Skeletal muscle tissue (tissue), 4 donors: ENCODE data around the gene TIAL1. TPM values are rescaled to one million over a fixed set of nuclear protein-coding genes. Genes with fewer than 3 reads are reported as not detected.
"Not testable (repeated sequence)": the region's sequence is repeated elsewhere in the genome, so short reads cannot be mapped to it uniquely, and the experiment has no call there.

ENCODE experiments used
- H3K27ac ChIP-seq: one replicate; pipeline ENCODE4 v1.7.0; 2013; ENCODE audit warnings: mild to moderate bottlenecking, low read depth, low read length, inconsistent platforms
- H3K27me3 ChIP-seq, 3 donors: one replicate each; pipeline ENCODE4 v1.7.0; 2013; ENCODE audit warnings: low read length in 3 of 3; ENCODE audit not compliant: control insufficient read depth in 3 of 3, insufficient read depth in 3 of 3
- H3K36me3 ChIP-seq, 3 donors: one replicate each; pipeline ENCODE4 v1.7.0; 2013; ENCODE audit warnings: low read length in 3 of 3; ENCODE audit not compliant: control insufficient read depth in 3 of 3, insufficient read depth in 3 of 3
- H3K4me1 ChIP-seq, 3 donors: one replicate each; pipeline ENCODE4 v1.7.0; 2013; ENCODE audit warnings: low read length in 3 of 3, mild to moderate bottlenecking in 3 of 3; ENCODE audit not compliant: control insufficient read depth in 3 of 3, insufficient read depth in 3 of 3
- H3K4me3 ChIP-seq, 3 donors: one replicate each; pipeline ENCODE4 v1.7.0; 2013; ENCODE audit warnings: low read length in 3 of 3
- H3K9ac ChIP-seq, 3 donors: one replicate each; pipeline ENCODE4 v1.7.0; 2013; ENCODE audit warnings: low read length in 3 of 3, mild to moderate bottlenecking in 3 of 3, moderate library complexity in 2 of 3, low read depth in 1 of 3
- H3K9me3 ChIP-seq, 3 donors: one replicate each; pipeline ENCODE4 v1.7.0; 2013; ENCODE audit warnings: low read length in 3 of 3; ENCODE audit not compliant: control insufficient read depth in 3 of 3
- total RNA-seq: library from RNA; depleted of rRNA; stranded (reverse); fragments of >200 nt; gene quantifications from one replicate; pipeline ENCODE4 v1.2.3, GENCODE V29; 2014
- donor health status: Osteomylitis.

The TIAL1 gene
- total RNA-seq, 1 donor from 2014 or later, result 39.1 TPM

DNA sequence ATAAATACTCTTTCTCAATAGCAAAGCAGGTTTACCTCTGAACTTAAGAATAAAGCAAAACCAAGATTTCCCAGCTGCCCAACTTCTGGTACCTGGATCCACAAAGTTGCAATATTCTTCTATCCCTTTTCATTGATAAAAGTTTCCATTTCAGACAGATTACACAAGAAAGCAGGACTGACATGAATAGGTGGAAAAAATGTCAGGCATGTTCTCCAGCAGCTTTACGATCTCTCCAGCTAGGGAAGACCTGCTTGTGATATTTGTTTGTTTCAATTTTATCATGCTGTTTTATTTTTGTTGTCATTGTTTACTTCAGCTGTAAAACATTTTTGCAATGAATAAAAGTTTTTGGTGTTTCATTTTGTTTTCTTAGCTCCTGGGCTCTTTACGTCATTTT lies 63.3 kb downstream of the TIAL1 start:
- Histone ChIP-seq H3K9me3 (no peaks in the 10 kb centered on the region), H3K27ac (no peak overlapping the region), H3K4me3 (no peak overlapping the region), H3K4me1 (peaks cover 8 to 23% (median 21%) of the 10 kb centered on the region in 3 donors), H3K36me3 (no peaks in the 10 kb centered on the region), H3K9ac (no peak overlapping the region), H3K27me3 (no peaks in the 10 kb centered on the region)

DNA sequence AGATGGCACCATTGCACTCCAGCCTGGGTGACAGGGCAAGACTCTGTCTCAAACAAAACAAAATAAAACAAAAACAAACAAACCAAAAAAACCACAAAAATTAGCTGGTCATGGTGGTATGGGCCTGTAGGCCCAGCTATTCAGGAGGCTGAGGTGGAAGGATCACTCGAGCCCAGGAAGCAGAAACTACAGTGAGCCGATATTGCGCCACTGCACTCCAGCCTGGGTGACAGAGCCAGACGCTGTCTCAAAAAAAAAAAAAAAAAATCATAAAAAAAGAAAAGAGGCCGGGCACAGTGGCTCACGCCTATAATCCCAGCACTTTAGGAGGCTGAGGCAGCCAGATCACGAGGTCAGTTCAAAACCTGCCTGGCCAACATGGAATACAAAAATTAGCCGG lies 64.0 kb downstream of the TIAL1 start:
- not testable (repeated sequence) for H3K9me3 ChIP-seq, H3K4me3 ChIP-seq, H3K9ac ChIP-seq, H3K36me3 ChIP-seq, H3K27me3 ChIP-seq, H3K27ac ChIP-seq
- H3K4me1 ChIP-seq, result peaks cover 8 to 23% (median 21%) of the 10 kb centered on the region in 3 donors

- not testable (repeated sequence) for H3K36me3 ChIP-seq, H3K27me3 ChIP-seq, H3K9ac ChIP-seq, H3K4me3 ChIP-seq, H3K27ac ChIP-seq, H3K9me3 ChIP-seq
- H3K4me1 ChIP-seq, result peaks cover 8 to 23% (median 21%) of the 10 kb centered on the region in 3 donors
Measured at GRCh38 chr10:119532251-119532650, 64.5 kb downstream of the TIAL1 start.

DNA sequence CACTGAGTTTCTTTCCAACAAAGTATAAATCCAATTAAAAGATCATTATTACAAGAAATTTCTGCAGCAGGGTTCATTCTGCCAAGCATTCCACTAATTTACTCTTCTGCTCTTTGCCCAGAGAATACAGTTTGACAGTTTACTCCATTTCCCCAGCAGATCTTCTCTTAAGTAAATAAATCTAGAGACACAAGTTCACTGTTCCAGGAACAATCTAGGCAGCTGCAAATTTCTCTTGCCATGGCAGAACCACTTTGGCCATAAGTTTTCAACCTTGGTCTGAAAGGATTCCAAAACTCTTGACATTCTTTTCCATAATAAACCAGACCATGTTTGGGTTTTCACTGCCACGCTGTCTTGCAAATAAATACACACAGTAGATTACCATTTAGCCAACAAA lies 65.7 kb downstream of the TIAL1 start:
- H3K27ac ChIP-seq, result no peak overlapping the region
- H3K9me3 ChIP-seq, result no peaks in the 10 kb centered on the region
- H3K4me1 ChIP-seq, result peaks cover 4 to 15% (median 14%) of the 10 kb centered on the region in 3 donors
- no peak overlapping the region for H3K4me3 ChIP-seq
- no peak overlapping the region for H3K9ac ChIP-seq
- peaks cover 0 to 2% (median 0%) of the 10 kb centered on the region in 3 donors for H3K36me3 ChIP-seq
- H3K27me3 ChIP-seq, result no peaks in the 10 kb centered on the region

DNA sequence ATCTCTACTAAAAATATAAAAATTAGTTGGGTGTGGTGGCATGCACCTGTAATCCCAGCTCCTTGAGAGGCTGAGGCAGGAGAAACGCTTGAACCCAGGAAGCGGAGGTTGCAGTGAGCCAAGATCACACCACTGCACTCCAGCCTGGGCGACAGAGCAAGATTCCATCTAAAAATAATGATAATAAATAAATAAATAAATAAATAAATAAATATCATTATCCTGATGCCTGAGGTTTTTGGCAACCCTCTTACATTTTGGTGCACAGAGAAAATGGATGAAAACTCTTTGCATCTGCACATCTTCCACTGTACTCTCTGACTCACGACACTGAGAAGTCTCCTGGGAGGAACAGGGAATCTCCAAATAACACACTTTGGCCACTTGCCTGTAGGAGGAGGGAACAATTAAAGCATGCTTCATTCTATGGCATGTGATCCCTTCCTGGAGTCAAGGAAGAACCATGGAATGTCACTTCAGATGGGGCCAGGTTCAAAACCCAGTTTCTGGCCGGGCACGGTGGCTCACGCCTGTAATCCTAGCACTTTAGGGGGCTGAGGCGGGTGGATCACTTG lies 68.0 kb downstream of the TIAL1 start:
- not testable (repeated sequence) for H3K9me3 ChIP-seq, H3K4me3 ChIP-seq, H3K27ac ChIP-seq, H3K27me3 ChIP-seq, H3K36me3 ChIP-seq, H3K9ac ChIP-seq
- H3K4me1 ChIP-seq, result peaks cover 0 to 12% (median 9%) of the 10 kb centered on the region in 3 donors

DNA sequence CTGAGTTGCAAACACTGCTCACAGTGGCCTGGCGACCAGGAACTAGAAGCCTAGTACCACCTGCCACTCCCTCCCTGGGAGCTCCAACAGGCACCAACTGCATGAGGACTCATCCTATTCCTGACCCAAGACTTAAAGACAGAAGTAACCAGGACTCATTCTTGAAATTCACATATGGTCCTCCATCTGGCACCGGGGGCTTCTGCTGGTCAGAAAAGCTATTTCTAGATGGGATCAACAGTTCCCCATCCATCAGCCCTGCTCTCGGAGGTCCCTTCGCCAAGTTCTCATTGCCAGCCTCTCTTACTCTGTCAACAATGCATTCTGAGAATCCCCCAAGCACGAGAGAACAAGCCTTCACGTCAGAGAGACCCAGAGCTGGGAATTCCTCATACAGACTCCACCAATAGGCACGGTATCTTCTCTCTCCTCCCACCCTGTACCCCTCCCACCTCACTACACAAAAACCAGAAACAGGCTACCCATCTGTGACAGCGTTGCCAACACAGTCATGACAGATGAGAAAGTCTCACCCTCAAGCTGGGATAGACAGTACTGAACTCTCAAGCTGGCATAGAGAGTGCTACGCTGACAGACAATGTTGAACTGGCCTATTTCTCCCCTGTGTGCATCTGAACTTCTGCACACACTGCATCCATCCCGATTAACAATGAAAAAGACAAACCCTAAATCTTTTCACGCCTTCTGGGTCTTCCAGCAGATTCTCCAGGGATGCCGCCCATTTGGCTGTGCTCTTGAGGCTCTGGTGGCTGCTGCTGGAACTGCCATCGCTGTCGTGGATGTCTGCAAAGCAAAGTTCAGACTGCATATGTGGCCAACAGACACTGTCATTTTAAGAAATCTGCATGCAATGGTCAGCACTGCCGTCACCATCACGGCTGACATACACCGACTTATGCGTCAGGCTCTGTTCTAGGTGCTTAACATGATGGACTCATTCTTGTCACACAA lies 69.9 kb downstream of the TIAL1 start:
- no peaks in the 10 kb centered on the region for H3K9me3 ChIP-seq
- peaks cover 0 to 9% (median 6%) of the 10 kb centered on the region in 3 donors for H3K4me1 ChIP-seq
- H3K4me3 ChIP-seq, result no peak overlapping the region
- no peak overlapping the region for H3K27ac ChIP-seq
- peaks cover 0 to 10% (median 2%) of the 10 kb centered on the region in 3 donors for H3K36me3 ChIP-seq
- no peak overlapping the region for H3K9ac ChIP-seq
- peaks cover 0 to 3% (median 0%) of the 10 kb centered on the region in 3 donors for H3K27me3 ChIP-seq

GRCh38 chr10:119526149-119526548 lies 70.6 kb downstream of the TIAL1 start:
- peaks cover 0 to 3% (median 0%) of the 10 kb centered on the region in 3 donors for H3K27me3 ChIP-seq
- H3K9me3 ChIP-seq, result no peaks in the 10 kb centered on the region
- peaks cover 0 to 5% (median 4%) of the 10 kb centered on the region in 3 donors for H3K4me1 ChIP-seq
- no peak overlapping the region for H3K27ac ChIP-seq
- H3K36me3 ChIP-seq, result peaks cover 0 to 10% (median 2%) of the 10 kb centered on the region in 3 donors
- H3K4me3 ChIP-seq, result no peak overlapping the region
- no peak overlapping the region for H3K9ac ChIP-seq

DNA sequence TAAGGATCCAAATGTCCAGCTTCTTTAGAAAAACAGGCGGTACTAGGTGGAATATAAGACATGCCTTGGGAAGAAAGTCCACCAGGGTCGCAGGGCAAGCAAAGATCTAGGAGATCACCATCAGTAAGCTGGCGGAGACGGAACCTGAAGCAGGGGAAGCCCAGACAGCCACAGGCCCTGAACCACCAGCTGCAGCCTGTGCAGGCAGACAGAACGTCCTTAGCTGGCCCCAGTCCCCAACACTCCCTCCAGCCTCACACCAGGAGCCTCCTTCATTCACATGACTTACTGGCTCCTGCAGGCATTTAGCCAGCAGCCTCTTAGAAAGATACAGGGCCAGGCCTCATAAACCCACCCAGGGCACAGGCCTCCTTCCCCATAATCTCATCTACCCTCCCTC lies 71.6 kb downstream of the TIAL1 start:
- H3K36me3 ChIP-seq, result peaks cover 0 to 10% (median 2%) of the 10 kb centered on the region in 3 donors
- no peaks in the 10 kb centered on the region for H3K9me3 ChIP-seq
- H3K4me3 ChIP-seq, result no peak overlapping the region
- H3K27ac ChIP-seq, result no peak overlapping the region
- H3K4me1 ChIP-seq, result peaks cover 0 to 5% (median 0%) of the 10 kb centered on the region in 3 donors
- no peak overlapping the region for H3K9ac ChIP-seq
- peaks cover 0 to 3% (median 0%) of the 10 kb centered on the region in 3 donors for H3K27me3 ChIP-seq

GRCh38 chr10:119524720-119525070 lies 72.1 kb downstream of the TIAL1 start:
- H3K27ac ChIP-seq, result no peak overlapping the region
- H3K4me1 ChIP-seq, result peaks cover 0 to 5% (median 0%) of the 10 kb centered on the region in 3 donors
- H3K36me3 ChIP-seq, result peaks cover 0 to 10% (median 2%) of the 10 kb centered on the region in 3 donors
- no peak overlapping the region for H3K9ac ChIP-seq
- H3K9me3 ChIP-seq, result no peaks in the 10 kb centered on the region
- H3K4me3 ChIP-seq, result no peak overlapping the region
- H3K27me3 ChIP-seq, result peaks cover 0 to 3% (median 0%) of the 10 kb centered on the region in 3 donors
